HCT116 (cell line): Measurements from ENCODE around the gene PPP1R16B. TPM values are rescaled to one million over a fixed set of nuclear protein-coding genes. Genes with fewer than 3 reads are reported as not detected.

Experiments used
- ATAC-seq: fragments of 200-7000 bp; cut with Tn5 transposase; 2 replicates; pipeline ENCODE4 v1.9.1; 2020; ENCODE audit warnings: mild to moderate bottlenecking, moderate library complexity
- BruUV-seq: library from RNA; stranded (reverse); fragments of 400-500 nt; replicated peaks from 2 replicates; lab custom pipeline; 2021; lab: Mats Ljungman, UMichigan
- CTCF ChIA-PET: fragments of 300-600 bp; sonication (Branson Sonifier 250); formaldehyde crosslinking; loops from one replicate; lab custom pipeline; 2021; ENCODE audit warnings: antibody characterized with exemption; lab: Charles Lee
- POLR2A ChIA-PET: fragments of 300-600, 350-600 bp; sonication (Branson Sonifier 250); formaldehyde crosslinking; loops from one replicate; lab custom pipeline; 2021; ENCODE audit warnings: antibody characterized with exemption; lab: Charles Lee
- RAD21 ChIA-PET, 2 experiments: fragments of 300-600 bp; sonication (Branson Sonifier 250); formaldehyde crosslinking; loops; one replicate each; lab custom pipeline; 2023; ENCODE audit warnings: low total read pairs in 2 of 2; ENCODE audit not compliant: uncharacterized antibody in 2 of 2, unreplicated experiment in 2 of 2, low non-redundant PET in 1 of 2; lab: Charles Lee
- DNase-seq: peaks from one replicate; pipeline ENCODE4 v3.0.0-alpha.2; 2010; ENCODE audit warnings: low read depth, low spot score
- H2AFZ ChIP-seq: fragments of 200-600 bp; shearing (Covaris generic), sonication (generic); 2 replicates; pipeline ENCODE4 v1.6.1; 2017; ENCODE audit warnings: low read depth, mixed run types, mixed read lengths, antibody characterized with exemption, low read length; ENCODE audit not compliant: poor library complexity, severe bottlenecking
- H3K27ac ChIP-seq: 2 replicates; pipeline ENCODE4 v1.5.1; 2012; ENCODE audit warnings: low read depth, low read length
- H3K27me3 ChIP-seq: fragments of 200-600 bp; sonication (generic); 2 replicates; pipeline ENCODE4 v1.6.1; 2016; ENCODE audit warnings: mixed run types, low read length, mixed read lengths; ENCODE audit not compliant: insufficient read depth
- H3K36me3 ChIP-seq, 2 experiments: fragments of 200-500 bp in 1 of 2; fragments of 200-600 bp in 1 of 2; sonication (Bioruptor generic) in 1 of 2; sonication (generic) in 1 of 2; 2 replicates each; pipeline versions ENCODE4 v1.5.1 to v1.6.1; 2014 to 2016; ENCODE audit warnings: low read length in 2 of 2, inconsistent platforms in 1 of 2, mixed read lengths in 1 of 2, mixed run types in 1 of 2; ENCODE audit not compliant: insufficient read depth in 2 of 2, control insufficient read depth in 1 of 2
- H3K4me1 ChIP-seq, 2 experiments: fragments of 200-600 bp in 1 of 2; sonication (generic) in 1 of 2; 2 replicates each; pipeline versions ENCODE4 v1.5.1 to v1.6.1; 2012 to 2017; ENCODE audit warnings: low read length in 2 of 2, inconsistent platforms in 1 of 2, mild to moderate bottlenecking in 1 of 2, mixed read lengths in 1 of 2, mixed run types in 1 of 2, moderate library complexity in 1 of 2; ENCODE audit not compliant: insufficient read depth in 2 of 2, control insufficient read depth in 1 of 2
- H3K4me2 ChIP-seq: fragments of 200-600 bp; sonication (generic); 2 replicates; pipeline ENCODE4 v1.6.1; 2017; ENCODE audit warnings: mixed run types, low read length, mixed read lengths
- H3K4me3 ChIP-seq, 2 experiments: fragments of 200-600 bp in 1 of 2; sonication (generic) in 1 of 2; replicated peaks in 1 of 2; 2 replicates each; pipeline ENCODE4 v1.5.1; 2011 to 2016; ENCODE audit warnings: low read length in 2 of 2, control low read depth in 1 of 2, low read depth in 1 of 2, mild to moderate bottlenecking in 1 of 2, mixed read lengths in 1 of 2, mixed run types in 1 of 2
- H3K79me2 ChIP-seq: fragments of 200-600 bp; sonication (generic); 2 replicates; pipeline ENCODE4 v1.6.1; 2017; ENCODE audit warnings: mild to moderate bottlenecking, mixed run types, low read length, moderate library complexity, mixed read lengths; ENCODE audit not compliant: insufficient read depth
- H3K9ac ChIP-seq: fragments of 200-600 bp; sonication (generic); 2 replicates; pipeline ENCODE4 v1.6.1; 2016; ENCODE audit warnings: low read length, mixed read lengths
- H3K9me2 ChIP-seq: fragments of 200-600 bp; sonication (generic), shearing (Covaris generic); 2 replicates; pipeline ENCODE4 v1.6.1; 2017; ENCODE audit warnings: mixed run types, mild to moderate bottlenecking, moderate library complexity; ENCODE audit not compliant: insufficient read depth
- H3K9me3 ChIP-seq, 2 experiments: fragments of 200-500 bp in 1 of 2; fragments of 200-600 bp in 1 of 2; sonication (Bioruptor generic) in 1 of 2; sonication (generic) in 1 of 2; 2 replicates each; pipeline ENCODE4 v1.6.1; 2014 to 2017; ENCODE audit warnings: low read length in 2 of 2, mixed read lengths in 2 of 2, inconsistent platforms in 1 of 2, low read depth in 1 of 2, mild to moderate bottlenecking in 1 of 2, mixed run types in 1 of 2, moderate library complexity in 1 of 2; ENCODE audit not compliant: control insufficient read depth in 1 of 2, insufficient read depth in 1 of 2
- H4K20me1 ChIP-seq: fragments of 200-600 bp; sonication (generic), shearing (Covaris generic); 2 replicates; pipeline ENCODE4 v1.6.1; 2017; ENCODE audit warnings: mixed run types, mild to moderate bottlenecking, moderate library complexity; ENCODE audit not compliant: insufficient read depth
- ATF3 ChIP-seq: IDR thresholded peaks from 2 replicates; pipeline ENCODE4 v1.6.1; 2012
- CBX3 ChIP-seq: IDR thresholded peaks from 2 replicates; pipeline ENCODE4 v1.6.1; 2012; ENCODE audit warnings: low read depth
- CEBPB ChIP-seq: IDR thresholded peaks from 2 replicates; pipeline ENCODE4 v1.6.1; 2012; ENCODE audit warnings: low read depth
- CTCF ChIP-seq, 3 experiments: fragments of 200-600 bp in 1 of 3; sonication (generic) in 1 of 3; IDR thresholded peaks in 2 of 3; conservative IDR thresholded peaks in 1 of 3; 2 replicates each; pipeline ENCODE4 v1.5.1; 2012 to 2017; ENCODE audit warnings: low read depth in 2 of 3, low read length in 2 of 3, antibody characterized with exemption in 1 of 3, borderline replicate concordance in 1 of 3, control low read depth in 1 of 3, mild to moderate bottlenecking in 1 of 3, mixed read lengths in 1 of 3, mixed run types in 1 of 3, moderate library complexity in 1 of 3; ENCODE audit not compliant: insufficient read depth in 1 of 3
- EGR1 ChIP-seq: IDR thresholded peaks from 2 replicates; pipeline ENCODE4 v1.6.1; 2012; ENCODE audit warnings: low read depth
- ELF1 ChIP-seq: IDR thresholded peaks from 2 replicates; pipeline ENCODE4 v1.6.1; 2012; ENCODE audit warnings: low read depth, borderline replicate concordance
- EZH2 ChIP-seq: fragments of 200-600 bp; sonication (generic); IDR thresholded peaks from 2 replicates; pipeline ENCODE4 v1.6.1; 2017; ENCODE audit warnings: antibody characterized with exemption, mixed run types
- EZH2phosphoT487 ChIP-seq: fragments of 200-600 bp; IDR thresholded peaks from 2 replicates; pipeline ENCODE4 v1.6.1; 2018; ENCODE audit warnings: antibody characterized with exemption, borderline replicate concordance
- FOSL1 ChIP-seq: IDR thresholded peaks from 2 replicates; pipeline ENCODE4 v1.6.1; 2012; ENCODE audit warnings: low read depth
- JUND ChIP-seq: IDR thresholded peaks from 2 replicates; pipeline ENCODE4 v1.6.1; 2012
- MAX ChIP-seq: IDR thresholded peaks from 2 replicates; pipeline ENCODE4 v1.6.1; 2012
- POLR2A ChIP-seq: IDR thresholded peaks from 2 replicates; pipeline ENCODE4 v1.7.0; 2011; ENCODE audit warnings: borderline replicate concordance; ENCODE audit not compliant: insufficient read depth, insufficient read length; ENCODE audit errors: extremely low read depth
- POLR2AphosphoS5 ChIP-seq: IDR thresholded peaks from 2 replicates; pipeline ENCODE4 v1.6.1; 2011; ENCODE audit warnings: mild to moderate bottlenecking, low read depth, low read length, moderate library complexity
- SP1 ChIP-seq: IDR thresholded peaks from 2 replicates; pipeline ENCODE4 v1.6.1; 2012; ENCODE audit warnings: low read depth
- SRF ChIP-seq: IDR thresholded peaks from 2 replicates; pipeline ENCODE4 v1.6.1; 2012; ENCODE audit warnings: low read depth
- TCF7L2 ChIP-seq: IDR thresholded peaks from 2 replicates; pipeline ENCODE4 v1.7.0; 2011; ENCODE audit warnings: borderline replicate concordance, inconsistent platforms; ENCODE audit not compliant: insufficient read depth, insufficient read length; ENCODE audit errors: extremely low read depth
- YY1 ChIP-seq: IDR thresholded peaks from 2 replicates; pipeline ENCODE4 v1.6.1; 2011; ENCODE audit warnings: low read length, low read depth, moderate library complexity, mild to moderate bottlenecking; ENCODE audit not compliant: insufficient replicate concordance; ENCODE audit errors: extremely low read depth
- ZNF274 ChIP-seq: fragments of 200-500 bp; sonication (Bioruptor generic); IDR thresholded peaks from 2 replicates; pipeline ENCODE4 v1.6.1; 2014; ENCODE audit warnings: mild to moderate bottlenecking, low read depth, low read length, inconsistent platforms
- intact Hi-C: fragments of 100-400 bp; cut with micrococcal nuclease; formaldehyde crosslinking; loops from 2 replicates; pipeline ENCODE4 v1.10.0; 2022
- total RNA-seq: library from RNA; stranded (reverse); gene quantifications from one replicate; pipeline ENCODE4 v1.2.1, GENCODE V29; 2021; ENCODE audit not compliant: unreplicated experiment

The PPP1R16B gene
- total RNA-seq, 1 experiment from 2014 or later: 0.52 TPM

- H3K4me2 ChIP-seq: no peak overlapping the region
- H3K4me1 ChIP-seq: no peaks in the 10 kb centered on the region
- H3K27me3 ChIP-seq: peaks cover 4% of the 10 kb centered on the region; the same call in 1 of the 2 replicates
- H3K9ac ChIP-seq: no peak overlapping the region
- no peak overlapping the region for H3K4me3 ChIP-seq
- POLR2A ChIA-PET: no interaction called here
- H3K36me3 ChIP-seq: no peaks in the 10 kb centered on the region
- ATAC-seq (no peak), DNase-seq (no peak)
- no peaks in the 10 kb centered on the region for H3K79me2 ChIP-seq
- no peak overlapping the region for H3K27ac ChIP-seq
- TF ChIP-seq ATF3 (no peak), CBX3 (no peak), POLR2AphosphoS5 (no peak), POLR2A (no peak), CEBPB (no peak), SP1 (no peak), TCF7L2 (no peak), EZH2 (no peak), JUND (no peak), YY1 (no peak), FOSL1 (no peak), EGR1 (no peak), SRF (no peak), ZNF274 (no peak), EZH2phosphoT487 (no peak), ELF1 (no peak), MAX (no peak), CTCF (IDR thresholded peaks at IDR 0.05 in 2 of 3, conservative IDR thresholded peaks at IDR 0.05 in 1 of 3; ENCODE audit: borderline replicate concordance in 1 of 3, insufficient read depth in 1 of 3, low read depth in 2 of 3, low read length in 2 of 3) (no peak)
- intact Hi-C loops: no loop called here
- no peaks in the 10 kb centered on the region for H4K20me1 ChIP-seq
- BruUV-seq: no TSS peak
- no peaks in the 10 kb centered on the region for H3K9me3 ChIP-seq
- RAD21 ChIA-PET: no interaction called here
- CTCF ChIA-PET: no interaction called here
- no peaks in the 10 kb centered on the region for H3K9me2 ChIP-seq
- H2AFZ ChIP-seq: no peak overlapping the region
Measured at GRCh38 chr20:38812182-38812581, 6.7 kb downstream of the PPP1R16B start.
